WTC11 (cell line): ENCODE results near the gene F2R. TPM values are rescaled to one million over a fixed set of nuclear protein-coding genes. Genes with fewer than 3 reads are reported as not detected.

Experiments
- ATAC-seq: fragments of 200-7000 bp; cut with Tn5 transposase; 2 replicates; pipeline ENCODE4 v1.10.0; 2021; ENCODE audit warnings: mild to moderate bottlenecking, moderate library complexity
- CTCF ChIA-PET: fragments of 300-600 bp; sonication (Branson Sonifier 250); formaldehyde crosslinking; loops from one replicate; lab custom pipeline; 2021; ENCODE audit warnings: antibody characterized with exemption; lab: Charles Lee
- POLR2A ChIA-PET: fragments of 350-600 bp; sonication (Branson Sonifier 250); formaldehyde crosslinking; loops from one replicate; lab custom pipeline; 2021; ENCODE audit warnings: antibody characterized with exemption; lab: Charles Lee
- DNase-seq: peaks from one replicate; pipeline ENCODE4 v3.0.0; 2021; ENCODE audit warnings: low spot score
- H3K27ac Mint-ChIP-seq: 2 replicates; pipeline ENCODE4 v1.8.0; 2021; ENCODE audit warnings: mixed read lengths
- H3K27me3 Mint-ChIP-seq: 2 replicates; pipeline ENCODE4 v1.8.0; 2021; ENCODE audit warnings: low read depth, mild to moderate bottlenecking, moderate library complexity, mixed read lengths
- H3K36me3 Mint-ChIP-seq: 2 replicates; pipeline ENCODE4 v1.8.0; 2021; ENCODE audit warnings: mixed read lengths
- H3K4me1 Mint-ChIP-seq: 2 replicates; pipeline ENCODE4 v1.8.0; 2022; ENCODE audit warnings: mixed read lengths
- H3K4me3 Mint-ChIP-seq: 2 replicates; pipeline ENCODE4 v1.8.0; 2021; ENCODE audit warnings: mild to moderate bottlenecking, moderate library complexity, mixed read lengths
- H3K9me3 Mint-ChIP-seq: 2 replicates; pipeline ENCODE4 v1.8.0; 2021; ENCODE audit warnings: mixed read lengths
- AR ChIP-seq: fragments of 250-450 bp; sonication (Bioruptor Pico); IDR thresholded peaks from 2 replicates; pipeline ENCODE4 v1.9.0; 2021; ENCODE audit warnings: mild to moderate bottlenecking
- ARID4B ChIP-seq: sonication (generic); formaldehyde crosslinking; IDR thresholded peaks from 2 replicates; pipeline ENCODE4 v1.8.0; 2023; ENCODE audit warnings: missing genetic modification reagents, mild to moderate bottlenecking, borderline replicate concordance
- ERG ChIP-seq: fragments of 250-450 bp; sonication (Bioruptor Pico); IDR thresholded peaks from 2 replicates; pipeline ENCODE4 v1.8.0; 2021; ENCODE audit warnings: mild to moderate bottlenecking
- ESRRA ChIP-seq: sonication (generic); formaldehyde crosslinking; IDR thresholded peaks from 2 replicates; pipeline ENCODE4 v1.8.1; 2022; ENCODE audit warnings: mild to moderate bottlenecking, missing genetic modification reagents, borderline replicate concordance
- FOXJ3 ChIP-seq: sonication (generic); formaldehyde crosslinking; IDR thresholded peaks from 2 replicates; pipeline ENCODE4 v1.9.0; 2021; ENCODE audit warnings: missing genetic modification reagents, mild to moderate bottlenecking, borderline replicate concordance
- FOXP4 ChIP-seq: sonication (generic); formaldehyde crosslinking; IDR thresholded peaks from 2 replicates; pipeline ENCODE4 v1.8.0; 2022; ENCODE audit warnings: mild to moderate bottlenecking, missing genetic modification reagents
- GABPB1 ChIP-seq: sonication (generic); formaldehyde crosslinking; IDR thresholded peaks from 2 replicates; pipeline ENCODE4 v1.8.1; 2023; ENCODE audit warnings: mild to moderate bottlenecking, missing genetic modification reagents
- GRHL2 ChIP-seq: fragments of 250-450 bp; sonication (Bioruptor Pico); IDR thresholded peaks from 2 replicates; pipeline ENCODE4 v1.8.0; 2022; ENCODE audit warnings: mild to moderate bottlenecking, moderate library complexity; ENCODE audit not compliant: insufficient replicate concordance, severe bottlenecking
- HMGXB4 ChIP-seq: sonication (generic); formaldehyde crosslinking; IDR thresholded peaks from 2 replicates; pipeline ENCODE4 v1.8.1; 2023; ENCODE audit warnings: mild to moderate bottlenecking, moderate library complexity, missing genetic modification reagents
- MXD4 ChIP-seq: fragments of 250-450 bp; sonication (Bioruptor Pico); IDR thresholded peaks from 2 replicates; pipeline ENCODE4 v1.8.0; 2021; ENCODE audit warnings: mild to moderate bottlenecking, moderate library complexity, borderline replicate concordance
- MYBL2 ChIP-seq: sonication (generic); formaldehyde crosslinking; IDR thresholded peaks from 2 replicates; pipeline ENCODE4 v1.8.1; 2023; ENCODE audit warnings: mild to moderate bottlenecking, moderate library complexity, missing genetic modification reagents
- NFATC4 ChIP-seq: fragments of 250-450 bp; sonication (Bioruptor Pico); IDR thresholded peaks from 2 replicates; pipeline ENCODE4 v1.9.0; 2021; ENCODE audit warnings: mild to moderate bottlenecking
- NR1H2 ChIP-seq: sonication (generic); formaldehyde crosslinking; IDR thresholded peaks from 2 replicates; pipeline ENCODE4 v1.9.0; 2021; ENCODE audit warnings: mild to moderate bottlenecking, moderate library complexity, missing genetic modification reagents
- NR2C2 ChIP-seq: sonication (generic); formaldehyde crosslinking; IDR thresholded peaks from 2 replicates; pipeline ENCODE4 v1.8.0; 2022; ENCODE audit warnings: mild to moderate bottlenecking, missing genetic modification reagents
- RORB ChIP-seq: fragments of 250-450 bp; sonication (Bioruptor Pico); IDR thresholded peaks from 2 replicates; pipeline ENCODE4 v1.9.0; 2021; ENCODE audit warnings: mild to moderate bottlenecking
- SMAD3 ChIP-seq: sonication (generic); formaldehyde crosslinking; IDR thresholded peaks from 2 replicates; pipeline ENCODE4 v1.8.0; 2022; ENCODE audit warnings: missing genetic modification reagents, mild to moderate bottlenecking, borderline replicate concordance
- SMAD4 ChIP-seq: sonication (generic); formaldehyde crosslinking; IDR thresholded peaks from 2 replicates; pipeline ENCODE4 v1.8.0; 2022; ENCODE audit warnings: mild to moderate bottlenecking, missing genetic modification reagents
- SOX15 ChIP-seq: fragments of 250-450 bp; sonication (Bioruptor Pico); IDR thresholded peaks from 2 replicates; pipeline ENCODE4 v1.9.0; 2021; ENCODE audit warnings: mild to moderate bottlenecking
- ZNF671 ChIP-seq: fragments of 250-450 bp; sonication (Bioruptor Pico); IDR thresholded peaks from 2 replicates; pipeline ENCODE4 v1.8.0; 2021; ENCODE audit warnings: mild to moderate bottlenecking
- ZSCAN18 ChIP-seq: fragments of 250-450 bp; sonication (Bioruptor Pico); IDR thresholded peaks from 2 replicates; pipeline ENCODE4 v2.1.2; 2022; ENCODE audit warnings: mild to moderate bottlenecking, moderate library complexity
- total RNA-seq: library from RNA; stranded (reverse); gene quantifications from 3 replicates; pipeline ENCODE4 v1.2.3, GENCODE V29; 2021

The F2R gene
- total RNA-seq, 1 experiment from 2014 or later, result 18.4 TPM

GRCh38 chr5:76667495-76667894 lies 48.4 kb upstream of the F2R start:
- H3K4me3 Mint-ChIP-seq, result no peak overlapping the region
- POLR2A ChIA-PET, result no interaction called here
- TF ChIP-seq FOXP4 (CRISPR knock-in tag), result no peak
- no peak for TF ChIP-seq NR2C2 (CRISPR knock-in tag)
- no peak for TF ChIP-seq NR1H2 (CRISPR knock-in tag)
- no peak for TF ChIP-seq AR (CRISPR knock-in tag)
- TF ChIP-seq ERG (CRISPR knock-in tag), result no peak
- no peak for TF ChIP-seq RORB (CRISPR knock-in tag)
- no peak for TF ChIP-seq HMGXB4 (CRISPR knock-in tag)
- no peak for TF ChIP-seq SMAD3 (CRISPR knock-in tag)
- no peak for TF ChIP-seq SMAD4 (CRISPR knock-in tag)
- no peak for TF ChIP-seq MYBL2 (CRISPR knock-in tag)

GRCh38 chr5:76669245-76669644 lies 46.7 kb upstream of the F2R start:
- peaks cover 35% of the 10 kb centered on the region for H3K36me3 Mint-ChIP-seq
- ATAC-seq (no peak), DNase-seq (no peak)
- H3K27me3 Mint-ChIP-seq, result no peaks in the 10 kb centered on the region
- ChIA-PET CTCF (no interaction called here), POLR2A (no interaction called here)
- H3K27ac Mint-ChIP-seq, result no peak overlapping the region
- no peaks in the 10 kb centered on the region for H3K4me1 Mint-ChIP-seq
- no peaks in the 10 kb centered on the region for H3K9me3 Mint-ChIP-seq
- H3K4me3 Mint-ChIP-seq, result no peak overlapping the region
- no peak for TF ChIP-seq SOX15 (CRISPR knock-in tag)
- no peak for TF ChIP-seq NFATC4 (CRISPR knock-in tag)
- no peak for TF ChIP-seq ARID4B (CRISPR knock-in tag)
- TF ChIP-seq ESRRA (CRISPR knock-in tag), result no peak
- TF ChIP-seq ZSCAN18, result no peak
- TF ChIP-seq ZNF671 (CRISPR knock-in tag), result no peak
- TF ChIP-seq FOXJ3 (CRISPR knock-in tag), result no peak
- TF ChIP-seq HMGXB4 (CRISPR knock-in tag), result no peak
- TF ChIP-seq MXD4 (CRISPR knock-in tag), result no peak
- no peak for TF ChIP-seq GRHL2 (CRISPR knock-in tag)
- no peak for TF ChIP-seq GABPB1 (CRISPR knock-in tag)

More at GRCh38 chr5:76667495-76667894, 48.4 kb upstream of the F2R start:
- no peak for ATAC-seq
- no peak for DNase-seq
- H3K9me3 Mint-ChIP-seq, result no peaks in the 10 kb centered on the region
- H3K36me3 Mint-ChIP-seq, result peaks cover 33% of the 10 kb centered on the region
- CTCF ChIA-PET, result interaction anchor here (0.6 kb wide), 1 partner anchor 106 kb away, joined by 3 read pairs; no protein-coding TSS in a partner anchor
- no peaks in the 10 kb centered on the region for H3K4me1 Mint-ChIP-seq
- H3K27me3 Mint-ChIP-seq, result no peaks in the 10 kb centered on the region
- no peak overlapping the region for H3K27ac Mint-ChIP-seq
